ENCODE data around the gene TMPO. TPM values are rescaled to one million over a fixed set of nuclear protein-coding genes. Genes with fewer than 3 reads are reported as not detected.

Gene TMPO
- total and polyA plus RNA-seq, 8 donors, result 22.8 to 209 (median 58.8) TPM

DNA sequence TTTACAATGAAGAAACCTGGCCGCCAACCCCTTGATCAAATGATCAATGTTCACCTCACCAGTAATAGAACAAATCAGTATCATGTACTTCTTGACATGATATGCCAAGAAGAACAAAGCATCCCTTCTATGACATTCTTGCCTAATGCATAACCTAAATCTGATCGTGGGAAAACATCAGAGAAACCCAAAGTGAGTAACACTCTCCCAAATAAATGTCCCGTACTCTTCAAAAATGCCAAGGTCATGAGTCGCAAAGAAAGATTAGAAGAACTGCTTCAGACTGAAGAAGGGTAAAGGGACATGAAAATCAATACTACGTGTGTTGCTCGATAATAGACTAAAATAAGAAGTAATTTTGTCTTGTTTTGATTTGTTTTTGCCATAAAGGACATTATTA is 66.7 kb downstream of the TMPO start:
- H3K27me3 ChIP-seq, result no peaks in the 10 kb centered on the region
- H3K9me3 ChIP-seq, result no peaks in the 10 kb centered on the region
- DNase-seq, result no peak
- no peak overlapping the region for H3K27ac ChIP-seq
- intact Hi-C loops (cut with DNase I; ENCODE audit: low total_unique reads), result no loop called here
- H3K4me1 ChIP-seq, result no peaks in the 10 kb centered on the region
- no peak overlapping the region for H3K4me3 ChIP-seq
- 80 to 87% (median 81%) methylated on average over 6 of the region's 6 CpGs for WGBS, 5 donors
- TF ChIP-seq, protein P1, sequence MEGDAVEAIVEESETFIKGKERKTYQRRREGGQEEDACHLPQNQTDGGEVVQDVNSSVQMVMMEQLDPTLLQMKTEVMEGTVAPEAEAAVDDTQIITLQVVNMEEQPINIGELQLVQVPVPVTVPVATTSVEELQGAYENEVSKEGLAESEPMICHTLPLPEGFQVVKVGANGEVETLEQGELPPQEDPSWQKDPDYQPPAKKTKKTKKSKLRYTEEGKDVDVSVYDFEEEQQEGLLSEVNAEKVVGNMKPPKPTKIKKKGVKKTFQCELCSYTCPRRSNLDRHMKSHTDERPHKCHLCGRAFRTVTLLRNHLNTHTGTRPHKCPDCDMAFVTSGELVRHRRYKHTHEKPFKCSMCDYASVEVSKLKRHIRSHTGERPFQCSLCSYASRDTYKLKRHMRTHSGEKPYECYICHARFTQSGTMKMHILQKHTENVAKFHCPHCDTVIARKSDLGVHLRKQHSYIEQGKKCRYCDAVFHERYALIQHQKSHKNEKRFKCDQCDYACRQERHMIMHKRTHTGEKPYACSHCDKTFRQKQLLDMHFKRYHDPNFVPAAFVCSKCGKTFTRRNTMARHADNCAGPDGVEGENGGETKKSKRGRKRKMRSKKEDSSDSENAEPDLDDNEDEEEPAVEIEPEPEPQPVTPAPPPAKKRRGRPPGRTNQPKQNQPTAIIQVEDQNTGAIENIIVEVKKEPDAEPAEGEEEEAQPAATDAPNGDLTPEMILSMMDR (IDR thresholded peaks at IDR 0.05), result no peak
- TF ChIP-seq POLR2AphosphoS5 (IDR thresholded peaks at IDR 0.05) (no peak), POLR2A (IDR thresholded peaks at IDR 0.05) (no peak), EP300 (IDR thresholded peaks at IDR 0.05) (no peak)
- no peaks in the 10 kb centered on the region for H3K36me3 ChIP-seq

DNA sequence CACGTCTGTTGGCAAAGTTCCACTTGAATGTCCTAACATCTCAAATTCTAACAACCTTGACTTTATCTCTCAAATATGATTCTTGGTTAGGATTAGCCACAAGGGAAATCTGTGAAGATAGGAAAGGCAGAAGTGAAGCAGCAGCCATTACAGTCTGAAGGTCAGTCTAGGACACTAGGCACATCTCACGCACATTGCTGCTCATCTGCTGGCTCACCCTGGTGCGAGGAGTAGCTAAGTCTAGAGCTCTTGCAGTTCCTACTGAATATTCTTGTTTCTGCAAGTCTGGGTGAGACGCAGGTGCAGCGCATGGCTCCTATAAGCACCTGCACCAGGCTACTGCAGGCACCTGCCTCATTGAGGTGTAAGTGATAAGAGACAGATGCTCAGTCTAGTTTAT is 71.7 kb downstream of the TMPO start:
- no peak overlapping the region for H3K27ac ChIP-seq
- no peaks in the 10 kb centered on the region for H3K4me1 ChIP-seq
- H3K27me3 ChIP-seq, result no peaks in the 10 kb centered on the region
- WGBS, 5 donors, result 76 to 83% (median 79%) methylated on average over 5 of the region's 5 CpGs
- intact Hi-C loops (cut with DNase I; ENCODE audit: low total_unique reads), result no loop called here
- no peaks in the 10 kb centered on the region for H3K36me3 ChIP-seq
- no peaks in the 10 kb centered on the region for H3K9me3 ChIP-seq
- DNase-seq, result no peak
- no peak overlapping the region for H3K4me3 ChIP-seq
- TF ChIP-seq EP300 (IDR thresholded peaks at IDR 0.05) (no peak), POLR2AphosphoS5 (IDR thresholded peaks at IDR 0.05) (no peak)
- TF ChIP-seq, protein P1 (IDR thresholded peaks at IDR 0.05), result no peak

DNA sequence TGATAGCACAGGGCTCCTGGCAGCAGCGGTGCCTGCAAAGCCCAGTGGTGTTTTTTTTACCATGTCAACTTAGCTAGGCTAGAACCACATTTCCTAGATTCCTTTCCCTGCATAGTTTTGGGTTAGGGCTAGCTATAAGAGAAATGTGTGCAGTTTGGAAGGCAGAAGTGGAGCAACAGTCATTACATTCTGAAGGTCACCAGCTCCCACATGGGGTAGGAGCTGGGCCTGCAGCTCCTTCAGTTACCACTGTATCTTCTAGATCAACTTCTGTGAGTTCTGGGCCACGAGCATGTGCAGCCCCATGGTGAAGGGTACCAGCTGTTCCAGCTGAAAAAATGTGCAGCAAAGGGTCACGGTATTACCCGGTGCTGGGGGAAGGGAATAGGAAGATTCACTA is 75.8 kb downstream of the TMPO start:
- H3K36me3 ChIP-seq, result peaks cover 0 to 5% (median 2%) of the 10 kb centered on the region in 4 donors
- peak in 1 of 2 donors; percentile 14 for DNase-seq
- TF ChIP-seq, protein P1 (IDR thresholded peaks at IDR 0.05), result no peak
- TF ChIP-seq EP300 (IDR thresholded peaks at IDR 0.05) (no peak), POLR2A (IDR thresholded peaks at IDR 0.05) (no peak), POLR2AphosphoS5 (IDR thresholded peaks at IDR 0.05) (no peak)
- intact Hi-C loops (cut with DNase I; ENCODE audit: low total_unique reads), result no loop called here
- 75 to 77% (median 77%) methylated on average over 4 of the region's 4 CpGs for WGBS, 5 donors
- no peaks in the 10 kb centered on the region for H3K27me3 ChIP-seq
- peaks cover under 1 to 21% (median 16%) of the 10 kb centered on the region in 4 donors for H3K4me1 ChIP-seq
- H3K27ac ChIP-seq, result no peak overlapping the region
- H3K9me3 ChIP-seq, result no peaks in the 10 kb centered on the region
- H3K4me3 ChIP-seq, result no peak overlapping the region

GRCh38 chr12:98592825-98593322 is 77.5 kb downstream of the TMPO start:
- H3K4me1 ChIP-seq, result peaks cover 6 to 38% (median 27%) of the 10 kb centered on the region in 4 donors
- no peaks in the 10 kb centered on the region for H3K9me3 ChIP-seq
- peak in 1 of 2 donors; percentile 47 for DNase-seq
- H3K27ac ChIP-seq, result peak overlapping the region; percentile 57 to 99 (median 98)
- TF ChIP-seq POLR2A (IDR thresholded peaks at IDR 0.05), result no peak
- no peak for TF ChIP-seq EP300 (IDR thresholded peaks at IDR 0.05)
- H3K36me3 ChIP-seq, result peaks cover 11 to 21% (median 16%) of the 10 kb centered on the region in 4 donors
- H3K27me3 ChIP-seq, result no peaks in the 10 kb centered on the region
- intact Hi-C loops (cut with DNase I; ENCODE audit: low total_unique reads), result no loop called here
- H3K4me3 ChIP-seq, result peak overlapping the region; percentile 86 to 95 (median 88)
- WGBS, 5 donors, result 18 to 28% (median 24%) methylated on average over 9 of the region's 9 CpGs

- Histone ChIP-seq H3K9me3 (no peaks in the 10 kb centered on the region), H3K36me3 (peaks cover 18 to 28% (median 23%) of the 10 kb centered on the region in 4 donors), H3K27me3 (no peaks in the 10 kb centered on the region), H3K4me1 (peaks cover 6 to 40% (median 29%) of the 10 kb centered on the region in 4 donors), H3K4me3 (peak within 1 kb of the TSS; percentile 86 to 95 (median 88)), H3K27ac (peak within 1 kb of the TSS; percentile 93 to 99 (median 98))
- intact Hi-C loops (cut with DNase I; ENCODE audit: low total_unique reads), result no loop called here
- WGBS, 5 donors, result 0 to 1% (median 1%) methylated on average over 52 to 67 of the region's 67 CpGs
- TF ChIP-seq, protein P1 (IDR thresholded peaks at IDR 0.05), result no peak
- TF ChIP-seq POLR2AphosphoS5 (IDR thresholded peaks at IDR 0.05), result peak; percentile 98 to 100 (median 99)
- peak in 2 of 4 donors; percentile 85 to 93 for TF ChIP-seq POLR2A (IDR thresholded peaks at IDR 0.05)
- TF ChIP-seq EP300 (IDR thresholded peaks at IDR 0.05), result no peak
- DNase-seq, result peak; percentile 96 to 100
Measured at GRCh38 chr12:98593351-98594049, 78.1 kb downstream of the TMPO start, which contains the start of gene SLC25A3. TSS of gene SLC25A3 (plus strand) at chr12:98593686. CDS start at chr12:98593979, 293 bp downstream.
